B cell (primary cell): ENCODE results near the gene MAN2B1. TPM values are rescaled to one million over a fixed set of nuclear protein-coding genes. Genes with fewer than 3 reads are reported as not detected.

Source experiments
- ATAC-seq: fragments of 200-7000 bp; cut with Tn5 transposase; one replicate; pipeline ENCODE4 v1.10.0; 2021; ENCODE audit warnings: low read depth, mild to moderate bottlenecking, moderate number of reproducible peaks, moderate library complexity
- CTCF ChIA-PET: fragments of 350-600 bp; sonication (Branson Sonifier 250); formaldehyde crosslinking; loops from one replicate; lab custom pipeline; 2021; ENCODE audit warnings: antibody characterized with exemption, inconsistent platforms; lab: Charles Lee
- POLR2A ChIA-PET: fragments of 350-600 bp; sonication (Branson Sonifier 250); formaldehyde crosslinking; loops from one replicate; lab custom pipeline; 2021; ENCODE audit warnings: antibody characterized with exemption; lab: Charles Lee
- DNase-seq: peaks from one replicate; pipeline ENCODE4 v3.0.0; 2013
- H2AFZ ChIP-seq: 2 replicates; pipeline ENCODE4 v1.6.1; 2012; ENCODE audit warnings: mild to moderate bottlenecking, low read depth, low read length; ENCODE audit not compliant: insufficient read depth, poor library complexity, severe bottlenecking
- H3K27ac ChIP-seq, 2 donors: 1 replicate in 1 of 2; 2 replicates in 1 of 2; pipeline ENCODE4 v1.5.1; 2012 to 2013; ENCODE audit warnings: low read length in 2 of 2, mild to moderate bottlenecking in 2 of 2, moderate library complexity in 1 of 2
- H3K27me3 ChIP-seq, 4 experiments: fragments of 200-600 bp in 1 of 4; sonication (generic) in 1 of 4; replicated peaks in 1 of 4; 1 replicate in 2 of 4; 2 replicates in 2 of 4; pipeline versions ENCODE4 v1.6.1 to v1.7.0; 2013 to 2016; ENCODE audit warnings: low read length in 3 of 4, mild to moderate bottlenecking in 2 of 4, mixed read lengths in 1 of 4, moderate library complexity in 1 of 4; ENCODE audit not compliant: insufficient read depth in 4 of 4, control insufficient read depth in 3 of 4; ENCODE audit errors: control extremely low read depth in 1 of 4
- H3K36me3 ChIP-seq, 2 experiments: replicated peaks in 1 of 2; 1 replicate in 1 of 2; 2 replicates in 1 of 2; pipeline versions ENCODE4 v1.6.1 to v1.7.1; 2013; ENCODE audit warnings: low read length in 1 of 2; ENCODE audit not compliant: insufficient read depth in 2 of 2, control insufficient read depth in 1 of 2; ENCODE audit errors: control extremely low read depth in 1 of 2, extremely low read depth in 1 of 2
- H3K4me1 ChIP-seq, 2 donors: fragments of 200-600 bp in 1 of 2; sonication (generic) in 1 of 2; 1 replicate in 1 of 2; 2 replicates in 1 of 2; pipeline versions ENCODE4 v1.5.1 to v1.6.1; 2013 to 2017; ENCODE audit warnings: low read length in 2 of 2; ENCODE audit not compliant: control insufficient read depth in 2 of 2, insufficient read depth in 2 of 2
- H3K4me2 ChIP-seq: replicated peaks from 2 replicates; pipeline ENCODE3; 2012; ENCODE audit warnings: mild to moderate bottlenecking, low read depth, low read length; ENCODE audit not compliant: poor library complexity, severe bottlenecking
- H3K4me3 ChIP-seq, 5 experiments: fragments of 200-600 bp in 1 of 5; sonication (generic) in 1 of 5; 1 replicate in 3 of 5; 2 replicates in 2 of 5; pipeline versions ENCODE4 v1.5.1 to v1.7.0; 2011 to 2016; ENCODE audit warnings: low read length in 4 of 5, mild to moderate bottlenecking in 4 of 5, low read depth in 2 of 5, control low read depth in 1 of 5, moderate library complexity in 1 of 5; ENCODE audit not compliant: insufficient read depth in 1 of 5; ENCODE audit errors: control extremely low read depth in 1 of 5, extremely low read depth in 1 of 5
- H3K79me2 ChIP-seq: fragments of 200-600 bp; sonication (generic); one replicate; pipeline ENCODE4 v1.6.0; 2016; ENCODE audit warnings: low read length; ENCODE audit not compliant: control insufficient read depth, insufficient read depth
- H3K9ac ChIP-seq: fragments of 200-600 bp; sonication (generic); 2 replicates; pipeline ENCODE4 v1.6.1; 2017; ENCODE audit warnings: mild to moderate bottlenecking, low read length, moderate library complexity
- H3K9me3 ChIP-seq, 3 donors: one replicate each; pipeline versions ENCODE4 v1.6.1 to v1.7.1; 2013; ENCODE audit warnings: low read length in 2 of 3; ENCODE audit not compliant: control insufficient read depth in 2 of 3, insufficient read depth in 1 of 3; ENCODE audit errors: control extremely low read depth in 1 of 3
- H4K20me1 ChIP-seq: 2 replicates; pipeline ENCODE4 v1.6.0; 2012; ENCODE audit warnings: mild to moderate bottlenecking, low read length; ENCODE audit not compliant: insufficient read depth, control insufficient read depth, poor library complexity, severe bottlenecking
- H3K27ac Mint-ChIP-seq: one replicate; pipeline ENCODE4 v1.8.0; 2021; ENCODE audit warnings: mixed read lengths
- H3K27me3 Mint-ChIP-seq: one replicate; pipeline ENCODE4 v1.8.0; 2021; ENCODE audit warnings: mixed read lengths
- H3K4me1 Mint-ChIP-seq: one replicate; pipeline ENCODE4 v1.8.0; 2021; ENCODE audit warnings: mixed read lengths
- H3K4me3 Mint-ChIP-seq: one replicate; pipeline ENCODE4 v1.8.0; 2021; ENCODE audit warnings: mixed read lengths
- H3K9me3 Mint-ChIP-seq: one replicate; pipeline ENCODE4 v1.8.0; 2022; ENCODE audit warnings: mixed read lengths; ENCODE audit not compliant: insufficient read depth
- EZH2 ChIP-seq: IDR thresholded peaks from 2 replicates; pipeline ENCODE4 v1.6.1; 2012; ENCODE audit warnings: borderline replicate concordance, low read depth, mild to moderate bottlenecking, moderate library complexity, low read length; ENCODE audit not compliant: insufficient read depth, poor library complexity, severe bottlenecking
- WGBS: methylation state at CpG from one replicate; pipeline ENCODE4 v1.1.5; 2013; ENCODE audit warnings: missing lambda C conversion rate; ENCODE audit not compliant: insufficient coverage; 5-methylcytosine and 5-hydroxymethylcytosine counted together
- intact Hi-C: fragments of 100-400 bp; cut with micrococcal nuclease; formaldehyde crosslinking; loops from one replicate; pipeline ENCODE4 v1.10.0; 2022
- polyA plus RNA-seq: library from polyadenylated mRNA; depleted of rRNA; stranded (reverse); fragments of >200 nt; gene quantifications from 2 replicates; pipeline ENCODE4 v1.2.3, GENCODE V29; 2012
- total RNA-seq, 2 donors: library from RNA; stranded (reverse); fragments of 120-200 nt in 1 of 2; gene quantifications; 1 replicate in 1 of 2; 2 replicates in 1 of 2; pipeline versions ENCODE4 v1.2.3 to v1.2.4, GENCODE V29; 2013 to 2022
- TF ChIP-seq, protein P1 (sequence below): fragments of 200-600 bp; IDR thresholded peaks from one replicate; pipeline ENCODE4 v1.8.0; 2022; ENCODE audit warnings: antibody characterized with exemption, mild to moderate bottlenecking

Gene MAN2B1
- total and polyA plus RNA-seq, 2 donors (not counting 1 experiment from before 2014, with no cell fraction given), result 183 to 256 TPM

DNA sequence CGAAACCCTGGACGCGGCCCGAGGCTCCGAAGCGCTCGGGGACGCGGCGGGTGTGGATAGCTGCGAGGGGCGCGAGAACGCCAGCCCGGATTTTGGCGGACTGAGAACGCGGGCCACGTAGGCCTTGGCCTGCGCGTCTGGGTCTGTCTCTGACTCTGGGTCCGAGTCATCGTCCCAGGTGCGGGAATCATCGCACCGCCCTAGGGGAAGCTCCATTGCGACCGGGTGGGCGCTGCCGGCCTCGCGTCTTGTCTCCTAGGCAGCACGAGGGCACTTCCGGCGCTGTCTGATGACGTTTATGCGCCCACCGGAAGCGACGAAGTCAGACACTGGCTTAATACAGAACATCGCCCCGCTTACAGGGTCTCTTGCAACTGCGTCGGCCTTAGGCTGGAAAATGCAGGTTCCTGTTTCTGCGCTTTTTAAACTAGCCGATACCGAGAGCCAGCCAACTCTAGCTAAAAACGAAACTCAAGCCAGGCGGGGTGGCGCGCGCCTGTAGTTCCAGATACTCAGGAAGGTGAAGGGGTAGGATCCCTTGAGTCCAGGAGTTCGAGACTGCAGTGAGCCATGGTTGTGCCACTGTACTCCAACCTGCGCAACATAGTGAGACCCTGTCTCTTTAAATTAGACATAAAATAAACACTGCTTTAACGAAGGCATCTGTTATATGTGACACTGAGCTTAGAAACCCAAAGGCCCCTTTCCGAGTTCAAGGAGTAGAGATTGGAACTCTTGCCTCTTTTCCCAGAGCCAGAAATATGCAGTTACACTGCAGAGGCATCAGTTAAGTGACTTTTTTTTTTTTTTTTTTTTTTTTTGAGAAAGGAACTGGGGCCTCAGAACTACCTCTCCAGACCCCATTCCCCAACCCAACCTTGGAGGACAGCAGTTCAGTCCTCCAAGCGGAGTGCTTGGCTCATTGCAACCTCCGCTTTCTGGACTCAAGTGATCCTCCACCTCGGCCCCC lies 30.1 kb upstream of the MAN2B1 start, which contains the start of gene FBXW9:
Gene FBXW9 (minus strand): TSS at position 266 of the 970 bp plus-strand sequence. CDS start 50 bp downstream, at position 216.
- 5% methylated on average over 56 of the region's 59 CpGs for WGBS
- H4K20me1 ChIP-seq, result no peaks in the 10 kb centered on the region
- no peaks in the 10 kb centered on the region for H3K9me3 Mint-ChIP-seq
- H2AFZ ChIP-seq, result peak within 1 kb of the TSS; percentile 90
- ChIA-PET CTCF (interaction anchor here (0.5 to 3.5 kb wide), 7 partner anchors 16 to 133 kb away, joined by 3 to 16 read pairs (median 6); no protein-coding TSS in a partner anchor), POLR2A (interaction anchor here (0.6 to 2.6 kb wide), 11 partner anchors 15 to 399 kb away, joined by 3 to 13 read pairs (median 4); partner anchors contain the start of genes CALR, DHPS, MAN2B1 and RTBDN)
- H3K4me1 Mint-ChIP-seq, result peaks cover 10% of the 10 kb centered on the region
- no peak for TF ChIP-seq EZH2
- TF ChIP-seq, protein P1, sequence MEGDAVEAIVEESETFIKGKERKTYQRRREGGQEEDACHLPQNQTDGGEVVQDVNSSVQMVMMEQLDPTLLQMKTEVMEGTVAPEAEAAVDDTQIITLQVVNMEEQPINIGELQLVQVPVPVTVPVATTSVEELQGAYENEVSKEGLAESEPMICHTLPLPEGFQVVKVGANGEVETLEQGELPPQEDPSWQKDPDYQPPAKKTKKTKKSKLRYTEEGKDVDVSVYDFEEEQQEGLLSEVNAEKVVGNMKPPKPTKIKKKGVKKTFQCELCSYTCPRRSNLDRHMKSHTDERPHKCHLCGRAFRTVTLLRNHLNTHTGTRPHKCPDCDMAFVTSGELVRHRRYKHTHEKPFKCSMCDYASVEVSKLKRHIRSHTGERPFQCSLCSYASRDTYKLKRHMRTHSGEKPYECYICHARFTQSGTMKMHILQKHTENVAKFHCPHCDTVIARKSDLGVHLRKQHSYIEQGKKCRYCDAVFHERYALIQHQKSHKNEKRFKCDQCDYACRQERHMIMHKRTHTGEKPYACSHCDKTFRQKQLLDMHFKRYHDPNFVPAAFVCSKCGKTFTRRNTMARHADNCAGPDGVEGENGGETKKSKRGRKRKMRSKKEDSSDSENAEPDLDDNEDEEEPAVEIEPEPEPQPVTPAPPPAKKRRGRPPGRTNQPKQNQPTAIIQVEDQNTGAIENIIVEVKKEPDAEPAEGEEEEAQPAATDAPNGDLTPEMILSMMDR, result no peak
- H3K27me3 ChIP-seq, result no peaks in the 10 kb centered on the region
- peak within 1 kb of the TSS; percentile 64 to 88 (median 82) for H3K4me3 ChIP-seq
- intact Hi-C loops, result loop anchor here (1.0 to 2.0 kb wide), 5 partner anchors 15 to 1192 kb away; partner anchors contain the start of genes DHPS, GET3, TNPO2 and ZNF653
- peak within 1 kb of the TSS; percentile 79 for H3K9ac ChIP-seq
- ATAC-seq (peak; percentile 87), DNase-seq (peak; percentile 98)
- H3K79me2 ChIP-seq, result no peaks in the 10 kb centered on the region
- no peaks in the 10 kb centered on the region for H3K9me3 ChIP-seq
- peak within 1 kb of the TSS; percentile 94 for H3K4me3 Mint-ChIP-seq
- H3K36me3 ChIP-seq, result peaks cover 0 to 10% of the 10 kb centered on the region in 2 experiments
- peaks cover 13 to 17% of the 10 kb centered on the region in 2 donors for H3K4me1 ChIP-seq
- H3K4me2 ChIP-seq, result peak within 1 kb of the TSS; percentile 99
- no peaks in the 10 kb centered on the region for H3K27me3 Mint-ChIP-seq
- H3K27ac ChIP-seq, result peak within 1 kb of the TSS; percentile 85 to 93
- H3K27ac Mint-ChIP-seq, result peak within 1 kb of the TSS; percentile 98
